ENCODE measurements around the gene CPNE2. TPM values are rescaled to one million over a fixed set of nuclear protein-coding genes. Genes with fewer than 3 reads are reported as not detected.

Gene CPNE2
- total and polyA plus RNA-seq, 2 of the 8 experiments (the other 6 are each of a cell fraction or from before 2014, with no cell fraction given): 10.6 to 39.5 TPM

DNA sequence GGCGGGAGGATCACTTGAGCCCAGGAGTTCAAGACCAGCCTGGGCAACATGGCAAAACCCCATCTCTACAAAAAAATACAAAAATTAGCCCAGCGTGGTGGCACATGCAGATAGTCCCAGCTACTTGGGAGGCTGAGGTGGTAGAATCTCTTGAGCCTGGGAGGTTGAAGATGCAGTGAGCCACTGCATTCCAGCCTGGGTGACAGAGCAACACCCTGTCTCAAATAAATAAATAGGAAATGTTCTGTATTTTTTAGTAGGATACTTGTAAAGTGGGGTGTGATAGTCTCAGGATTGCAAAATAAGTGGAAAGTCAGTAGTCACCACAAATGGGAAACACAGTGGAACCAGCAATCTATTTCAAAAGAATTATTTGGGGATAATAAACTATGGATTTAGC is 97.8 kb downstream of the CPNE2 start (continued):
- TF ChIP-seq, protein P1, sequence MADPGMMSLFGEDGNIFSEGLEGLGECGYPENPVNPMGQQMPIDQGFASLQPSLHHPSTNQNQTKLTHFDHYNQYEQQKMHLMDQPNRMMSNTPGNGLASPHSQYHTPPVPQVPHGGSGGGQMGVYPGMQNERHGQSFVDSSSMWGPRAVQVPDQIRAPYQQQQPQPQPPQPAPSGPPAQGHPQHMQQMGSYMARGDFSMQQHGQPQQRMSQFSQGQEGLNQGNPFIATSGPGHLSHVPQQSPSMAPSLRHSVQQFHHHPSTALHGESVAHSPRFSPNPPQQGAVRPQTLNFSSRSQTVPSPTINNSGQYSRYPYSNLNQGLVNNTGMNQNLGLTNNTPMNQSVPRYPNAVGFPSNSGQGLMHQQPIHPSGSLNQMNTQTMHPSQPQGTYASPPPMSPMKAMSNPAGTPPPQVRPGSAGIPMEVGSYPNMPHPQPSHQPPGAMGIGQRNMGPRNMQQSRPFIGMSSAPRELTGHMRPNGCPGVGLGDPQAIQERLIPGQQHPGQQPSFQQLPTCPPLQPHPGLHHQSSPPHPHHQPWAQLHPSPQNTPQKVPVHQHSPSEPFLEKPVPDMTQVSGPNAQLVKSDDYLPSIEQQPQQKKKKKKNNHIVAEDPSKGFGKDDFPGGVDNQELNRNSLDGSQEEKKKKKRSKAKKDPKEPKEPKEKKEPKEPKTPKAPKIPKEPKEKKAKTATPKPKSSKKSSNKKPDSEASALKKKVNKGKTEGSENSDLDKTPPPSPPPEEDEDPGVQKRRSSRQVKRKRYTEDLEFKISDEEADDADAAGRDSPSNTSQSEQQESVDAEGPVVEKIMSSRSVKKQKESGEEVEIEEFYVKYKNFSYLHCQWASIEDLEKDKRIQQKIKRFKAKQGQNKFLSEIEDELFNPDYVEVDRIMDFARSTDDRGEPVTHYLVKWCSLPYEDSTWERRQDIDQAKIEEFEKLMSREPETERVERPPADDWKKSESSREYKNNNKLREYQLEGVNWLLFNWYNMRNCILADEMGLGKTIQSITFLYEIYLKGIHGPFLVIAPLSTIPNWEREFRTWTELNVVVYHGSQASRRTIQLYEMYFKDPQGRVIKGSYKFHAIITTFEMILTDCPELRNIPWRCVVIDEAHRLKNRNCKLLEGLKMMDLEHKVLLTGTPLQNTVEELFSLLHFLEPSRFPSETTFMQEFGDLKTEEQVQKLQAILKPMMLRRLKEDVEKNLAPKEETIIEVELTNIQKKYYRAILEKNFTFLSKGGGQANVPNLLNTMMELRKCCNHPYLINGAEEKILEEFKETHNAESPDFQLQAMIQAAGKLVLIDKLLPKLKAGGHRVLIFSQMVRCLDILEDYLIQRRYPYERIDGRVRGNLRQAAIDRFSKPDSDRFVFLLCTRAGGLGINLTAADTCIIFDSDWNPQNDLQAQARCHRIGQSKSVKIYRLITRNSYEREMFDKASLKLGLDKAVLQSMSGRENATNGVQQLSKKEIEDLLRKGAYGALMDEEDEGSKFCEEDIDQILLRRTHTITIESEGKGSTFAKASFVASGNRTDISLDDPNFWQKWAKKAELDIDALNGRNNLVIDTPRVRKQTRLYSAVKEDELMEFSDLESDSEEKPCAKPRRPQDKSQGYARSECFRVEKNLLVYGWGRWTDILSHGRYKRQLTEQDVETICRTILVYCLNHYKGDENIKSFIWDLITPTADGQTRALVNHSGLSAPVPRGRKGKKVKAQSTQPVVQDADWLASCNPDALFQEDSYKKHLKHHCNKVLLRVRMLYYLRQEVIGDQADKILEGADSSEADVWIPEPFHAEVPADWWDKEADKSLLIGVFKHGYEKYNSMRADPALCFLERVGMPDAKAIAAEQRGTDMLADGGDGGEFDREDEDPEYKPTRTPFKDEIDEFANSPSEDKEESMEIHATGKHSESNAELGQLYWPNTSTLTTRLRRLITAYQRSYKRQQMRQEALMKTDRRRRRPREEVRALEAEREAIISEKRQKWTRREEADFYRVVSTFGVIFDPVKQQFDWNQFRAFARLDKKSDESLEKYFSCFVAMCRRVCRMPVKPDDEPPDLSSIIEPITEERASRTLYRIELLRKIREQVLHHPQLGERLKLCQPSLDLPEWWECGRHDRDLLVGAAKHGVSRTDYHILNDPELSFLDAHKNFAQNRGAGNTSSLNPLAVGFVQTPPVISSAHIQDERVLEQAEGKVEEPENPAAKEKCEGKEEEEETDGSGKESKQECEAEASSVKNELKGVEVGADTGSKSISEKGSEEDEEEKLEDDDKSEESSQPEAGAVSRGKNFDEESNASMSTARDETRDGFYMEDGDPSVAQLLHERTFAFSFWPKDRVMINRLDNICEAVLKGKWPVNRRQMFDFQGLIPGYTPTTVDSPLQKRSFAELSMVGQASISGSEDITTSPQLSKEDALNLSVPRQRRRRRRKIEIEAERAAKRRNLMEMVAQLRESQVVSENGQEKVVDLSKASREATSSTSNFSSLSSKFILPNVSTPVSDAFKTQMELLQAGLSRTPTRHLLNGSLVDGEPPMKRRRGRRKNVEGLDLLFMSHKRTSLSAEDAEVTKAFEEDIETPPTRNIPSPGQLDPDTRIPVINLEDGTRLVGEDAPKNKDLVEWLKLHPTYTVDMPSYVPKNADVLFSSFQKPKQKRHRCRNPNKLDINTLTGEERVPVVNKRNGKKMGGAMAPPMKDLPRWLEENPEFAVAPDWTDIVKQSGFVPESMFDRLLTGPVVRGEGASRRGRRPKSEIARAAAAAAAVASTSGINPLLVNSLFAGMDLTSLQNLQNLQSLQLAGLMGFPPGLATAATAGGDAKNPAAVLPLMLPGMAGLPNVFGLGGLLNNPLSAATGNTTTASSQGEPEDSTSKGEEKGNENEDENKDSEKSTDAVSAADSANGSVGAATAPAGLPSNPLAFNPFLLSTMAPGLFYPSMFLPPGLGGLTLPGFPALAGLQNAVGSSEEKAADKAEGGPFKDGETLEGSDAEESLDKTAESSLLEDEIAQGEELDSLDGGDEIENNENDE (IDR thresholded peaks at IDR 0.05; ENCODE audit: insufficient replicate concordance, low read length): no peak
- TF ChIP-seq KDM4A (IDR thresholded peaks at IDR 0.05; ENCODE audit: low read depth, low read length, severe bottlenecking): no peak
- TF ChIP-seq RNF2 (IDR thresholded peaks at IDR 0.05; ENCODE audit: borderline replicate concordance, low read depth, low read length, missing control alignments, poor library complexity, severe bottlenecking): no peak
- TF ChIP-seq CREB1 (IDR thresholded peaks at IDR 0.05): no peak
- TF ChIP-seq SP4 (IDR thresholded peaks at IDR 0.05; ENCODE audit: low read length): no peak
- TF ChIP-seq GABPA (IDR thresholded peaks at IDR 0.05; ENCODE audit: borderline replicate concordance, insufficient read depth, low read length): no peak
- no peak for TF ChIP-seq EZH2 (IDR thresholded peaks at IDR 0.05; ENCODE audit: low read depth, low read length, severe bottlenecking)
- no peak for TF ChIP-seq SUZ12 (IDR thresholded peaks at IDR 0.05; ENCODE audit: low read length)
- TF ChIP-seq RBBP5 (IDR thresholded peaks at IDR 0.05; ENCODE audit: borderline replicate concordance, low read depth, low read length): no peak
- no peak for TF ChIP-seq HDAC2 (IDR thresholded peaks at IDR 0.05; ENCODE audit: borderline replicate concordance in 1 of 2, low read depth in 2 of 2, low read length in 2 of 2)
- no peak for TF ChIP-seq BRCA1 (IDR thresholded peaks at IDR 0.05; ENCODE audit: low read depth, low read length)
